ENCODE data around the gene NALCN. TPM values are rescaled to one million over a fixed set of nuclear protein-coding genes. Genes with fewer than 3 reads are reported as not detected.

Gene NALCN
- total RNA-seq, 3 donors from 2014 or later = 0.10 to 1.4 (median 0.12) TPM

DNA sequence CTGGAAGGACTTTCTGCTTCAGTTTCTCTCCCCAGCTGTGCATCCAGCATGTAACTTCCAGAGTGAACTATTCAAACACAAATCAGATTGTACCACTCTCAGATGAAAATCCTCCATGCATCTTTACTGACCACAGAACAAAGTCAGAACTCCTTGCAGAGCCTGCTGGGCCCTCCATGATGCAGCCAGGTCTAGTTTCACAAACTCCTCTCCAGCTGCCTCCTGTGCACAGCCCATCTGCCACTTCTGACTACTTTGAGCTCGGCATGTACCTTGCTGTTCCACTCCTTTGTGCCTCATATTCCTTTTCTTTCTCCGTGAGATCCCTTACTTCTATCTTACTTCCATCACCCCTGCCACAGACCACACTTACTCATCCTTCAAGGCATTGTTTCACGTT is 31.4 kb downstream of the NALCN start:
- Histone ChIP-seq H3K36me3 (ENCODE audit: low read depth) (no peaks in the 10 kb centered on the region), H3K4me1 (ENCODE audit: low read depth) (no peaks in the 10 kb centered on the region), H3K4me3 (no peak overlapping the region), H3K9me3 (no peaks in the 10 kb centered on the region)
- intact Hi-C loops (cut with DNase I, micrococcal nuclease) = no loop called here
- TF ChIP-seq, protein P1, sequence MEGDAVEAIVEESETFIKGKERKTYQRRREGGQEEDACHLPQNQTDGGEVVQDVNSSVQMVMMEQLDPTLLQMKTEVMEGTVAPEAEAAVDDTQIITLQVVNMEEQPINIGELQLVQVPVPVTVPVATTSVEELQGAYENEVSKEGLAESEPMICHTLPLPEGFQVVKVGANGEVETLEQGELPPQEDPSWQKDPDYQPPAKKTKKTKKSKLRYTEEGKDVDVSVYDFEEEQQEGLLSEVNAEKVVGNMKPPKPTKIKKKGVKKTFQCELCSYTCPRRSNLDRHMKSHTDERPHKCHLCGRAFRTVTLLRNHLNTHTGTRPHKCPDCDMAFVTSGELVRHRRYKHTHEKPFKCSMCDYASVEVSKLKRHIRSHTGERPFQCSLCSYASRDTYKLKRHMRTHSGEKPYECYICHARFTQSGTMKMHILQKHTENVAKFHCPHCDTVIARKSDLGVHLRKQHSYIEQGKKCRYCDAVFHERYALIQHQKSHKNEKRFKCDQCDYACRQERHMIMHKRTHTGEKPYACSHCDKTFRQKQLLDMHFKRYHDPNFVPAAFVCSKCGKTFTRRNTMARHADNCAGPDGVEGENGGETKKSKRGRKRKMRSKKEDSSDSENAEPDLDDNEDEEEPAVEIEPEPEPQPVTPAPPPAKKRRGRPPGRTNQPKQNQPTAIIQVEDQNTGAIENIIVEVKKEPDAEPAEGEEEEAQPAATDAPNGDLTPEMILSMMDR (IDR thresholded peaks at IDR 0.05) = no peak
- ATAC-seq (no peak), DNase-seq (no peak)

DNA sequence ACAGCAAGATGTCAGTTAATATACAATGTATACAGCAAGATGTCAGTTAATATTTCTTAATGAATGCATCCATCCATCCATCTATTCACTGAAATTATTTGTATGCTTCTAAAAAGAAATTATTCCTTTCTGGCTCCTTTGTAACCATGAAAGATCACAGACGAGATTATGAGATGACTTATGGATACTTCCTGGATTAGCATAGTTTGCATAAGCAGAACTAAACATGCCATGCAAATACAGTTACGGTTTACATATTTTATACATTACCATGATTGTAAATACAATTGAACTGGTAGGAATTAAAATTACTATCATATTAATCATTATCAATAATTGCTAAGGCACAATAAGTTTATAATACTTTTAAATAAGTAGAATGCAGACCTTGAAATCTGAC is 32.7 kb downstream of the NALCN start:
- Histone ChIP-seq H3K9me3 (no peaks in the 10 kb centered on the region), H3K4me1 (ENCODE audit: low read depth) (no peaks in the 10 kb centered on the region), H3K36me3 (ENCODE audit: low read depth) (no peaks in the 10 kb centered on the region), H3K4me3 (no peak overlapping the region)
- DNase-seq = no peak
- TF ChIP-seq, protein P1 (IDR thresholded peaks at IDR 0.05) = no peak
- intact Hi-C loops (cut with DNase I, micrococcal nuclease) = no loop called here
- no peak for ATAC-seq

DNA sequence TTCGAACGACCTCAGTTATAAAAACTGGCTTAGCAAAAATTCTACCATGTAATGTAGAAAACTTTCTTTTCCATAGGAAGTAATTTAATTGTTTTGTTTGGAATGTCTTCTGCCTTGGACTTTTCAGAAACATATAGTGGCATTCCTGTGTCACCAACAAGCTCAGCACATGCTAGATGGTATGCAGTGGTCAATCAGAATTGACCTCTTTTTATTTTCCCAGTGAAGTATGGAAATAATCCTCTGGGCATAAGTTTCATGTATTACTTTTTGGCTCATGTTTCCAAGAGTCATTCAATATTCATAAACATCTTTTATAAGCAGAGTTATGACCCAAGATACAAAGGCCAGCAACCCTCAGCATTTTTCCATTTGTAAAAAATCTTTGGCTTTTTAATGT is 33.6 kb downstream of the NALCN start:
- ATAC-seq = no peak
- TF ChIP-seq, protein P1 (IDR thresholded peaks at IDR 0.05) = no peak
- Histone ChIP-seq H3K9me3 (no peaks in the 10 kb centered on the region), H3K4me1 (ENCODE audit: low read depth) (no peaks in the 10 kb centered on the region), H3K36me3 (ENCODE audit: low read depth) (no peaks in the 10 kb centered on the region), H3K4me3 (no peak overlapping the region)
- DNase-seq = no peak
- intact Hi-C loops (cut with DNase I, micrococcal nuclease) = no loop called here

DNA sequence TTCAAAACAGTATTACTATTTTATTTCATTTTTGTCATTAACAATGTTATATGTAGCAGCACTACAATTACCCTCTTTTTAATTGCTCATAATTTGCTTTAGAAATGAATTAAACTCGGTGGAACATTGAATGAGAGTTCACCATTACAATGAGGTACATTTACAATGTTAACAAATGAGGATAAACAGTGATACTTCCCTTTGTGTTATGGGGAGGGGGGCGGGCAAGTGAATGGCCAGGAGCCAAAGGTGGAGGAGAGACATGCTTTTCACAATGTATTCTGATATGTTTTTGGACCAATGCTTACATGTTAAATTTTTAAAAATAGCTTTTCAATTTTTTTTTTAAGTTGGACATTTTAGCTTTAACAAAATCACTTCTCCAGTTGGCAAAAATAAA is 34.2 kb downstream of the NALCN start:
- DNase-seq (no peak), ATAC-seq (no peak)
- TF ChIP-seq, protein P1 (IDR thresholded peaks at IDR 0.05) = no peak
- intact Hi-C loops (cut with DNase I, micrococcal nuclease) = no loop called here
- no peak overlapping the region for H3K4me3 ChIP-seq
- H3K4me1 ChIP-seq (ENCODE audit: low read depth) = no peaks in the 10 kb centered on the region
- no peaks in the 10 kb centered on the region for H3K36me3 ChIP-seq (ENCODE audit: low read depth)
- H3K9me3 ChIP-seq = no peaks in the 10 kb centered on the region

DNA sequence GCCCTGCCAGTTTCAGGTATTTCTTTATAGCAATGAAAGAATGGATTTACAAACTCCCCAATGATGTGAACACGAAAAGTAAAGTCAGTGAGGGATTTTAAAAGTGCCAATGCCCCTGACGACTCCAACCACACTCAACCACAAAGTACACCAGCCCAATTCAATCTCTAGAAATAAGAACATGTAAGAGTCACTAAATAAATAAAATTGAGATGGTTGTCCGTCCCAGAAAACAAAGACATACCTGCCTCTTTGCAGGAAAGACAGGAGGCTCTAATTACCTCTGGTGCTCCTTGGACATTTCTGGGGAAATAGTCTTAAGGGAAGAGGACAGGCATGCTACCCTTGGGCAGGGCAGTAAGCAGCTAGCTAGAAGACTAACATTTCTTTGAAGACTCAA is 55.8 kb downstream of the NALCN start:
- ATAC-seq (no peak), DNase-seq (no peak)
- intact Hi-C loops (cut with DNase I, micrococcal nuclease) = no loop called here
- TF ChIP-seq, protein P1 (IDR thresholded peaks at IDR 0.05) = no peak
- Histone ChIP-seq H3K4me1 (ENCODE audit: low read depth) (no peaks in the 10 kb centered on the region), H3K9me3 (no peaks in the 10 kb centered on the region), H3K36me3 (ENCODE audit: low read depth) (no peaks in the 10 kb centered on the region), H3K4me3 (no peak overlapping the region)

DNA sequence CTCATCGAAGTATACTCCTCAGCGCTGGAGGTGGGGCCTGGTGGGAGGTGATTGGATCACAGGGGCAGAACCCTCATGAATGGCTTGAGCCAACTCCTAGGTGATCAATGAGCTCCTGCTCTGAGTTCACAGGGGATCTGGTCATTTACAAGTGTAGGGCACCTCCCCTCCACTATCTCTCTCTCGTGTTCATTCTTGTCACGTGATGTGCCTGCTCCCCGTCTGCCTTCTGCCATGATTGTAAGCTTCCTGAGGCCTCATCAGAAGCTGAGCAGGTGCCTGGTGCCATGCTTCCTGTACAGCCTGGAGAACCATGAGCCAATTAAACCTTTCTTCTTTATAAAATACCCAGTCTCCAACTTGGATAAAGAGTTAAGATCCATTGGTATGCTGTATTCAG is 61.4 kb downstream of the NALCN start:
- DNase-seq (no peak), ATAC-seq (no peak)
- Histone ChIP-seq H3K4me3 (no peak overlapping the region), H3K36me3 (ENCODE audit: low read depth) (no peaks in the 10 kb centered on the region), H3K9me3 (no peaks in the 10 kb centered on the region), H3K4me1 (ENCODE audit: low read depth) (no peaks in the 10 kb centered on the region)
- TF ChIP-seq, protein P1 (IDR thresholded peaks at IDR 0.05) = no peak
- intact Hi-C loops (cut with DNase I, micrococcal nuclease) = no loop called here
